HG02763 (cell line): ENCODE data around the gene C7orf25.
"Not testable (repeated sequence)": the region's sequence is repeated elsewhere in the genome, so short reads cannot be mapped to it uniquely, and the experiment has no call there.

Experiments
- ATAC-seq: cut with Tn5 transposase; IDR thresholded peaks from one replicate; pipeline ENCODE4 v1.9.1; 2021; ENCODE audit warnings: mild to moderate bottlenecking, moderate library complexity; ENCODE audit not compliant: unreplicated experiment

C7orf25 gene

GRCh38 chr7:42930889-42931288 is 19.0 kb upstream of the C7orf25 start:
- no peak for ATAC-seq

GRCh38 chr7:42929449-42929848 is 17.6 kb upstream of the C7orf25 start:
- ATAC-seq: no peak

GRCh38 chr7:42928754-42929153 is 16.9 kb upstream of the C7orf25 start:
- no peak for ATAC-seq

- no peak for ATAC-seq
Measured at GRCh38 chr7:42926204-42926603, 14.3 kb upstream of the C7orf25 start.

- ATAC-seq: no peak
Measured at GRCh38 chr7:42925630-42926029, 13.8 kb upstream of the C7orf25 start.

GRCh38 chr7:42924223-42924838 is 12.5 kb upstream of the C7orf25 start:
- no peak for ATAC-seq

- no peak for ATAC-seq
Measured at GRCh38 chr7:42922017-42922753, 10.3 kb upstream of the C7orf25 start.

- ATAC-seq: no peak
Measured at GRCh38 chr7:42915356-42915755, 3.5 kb upstream of the C7orf25 start.

- ATAC-seq: no peak
Measured at GRCh38 chr7:42914421-42915045, 2.7 kb upstream of the C7orf25 start.

- ATAC-seq: no peak
Measured at GRCh38 chr7:42914009-42914408, 2.1 kb upstream of the C7orf25 start.

GRCh38 chr7:42913591-42913990 is 1.7 kb upstream of the C7orf25 start:
- ATAC-seq: no peak

- no peak for ATAC-seq
Measured at GRCh38 chr7:42910306-42910705, 1.6 kb downstream of the C7orf25 start.

- no peak for ATAC-seq
Measured at GRCh38 chr7:42907316-42907715, 4.6 kb downstream of the C7orf25 start.

- no peak for ATAC-seq
Measured at GRCh38 chr7:42906181-42906580, 5.7 kb downstream of the C7orf25 start.

- ATAC-seq: no peak
Measured at GRCh38 chr7:42902331-42902730, 9.5 kb downstream of the C7orf25 start.

GRCh38 chr7:42900842-42901241 is 11.0 kb downstream of the C7orf25 start:
- no peak for ATAC-seq

- ATAC-seq: no peak
Measured at GRCh38 chr7:42893346-42894240, 18.3 kb downstream of the C7orf25 start.

- ATAC-seq: no peak
Measured at GRCh38 chr7:42886893-42887505, 24.9 kb downstream of the C7orf25 start.

- ATAC-seq: no peak
Measured at GRCh38 chr7:42886129-42886528, 25.7 kb downstream of the C7orf25 start.

- not testable (repeated sequence) for ATAC-seq
Measured at GRCh38 chr7:42885183-42885582, 26.7 kb downstream of the C7orf25 start.

GRCh38 chr7:42883950-42884349 is 27.9 kb downstream of the C7orf25 start:
- ATAC-seq: peak; percentile 46
